Measurements from ENCODE around the gene TAAR5.
"Not testable (repeated sequence)": the region's sequence is repeated elsewhere in the genome, so short reads cannot be mapped to it uniquely, and the experiment has no call there.

Gene TAAR5, protein sequence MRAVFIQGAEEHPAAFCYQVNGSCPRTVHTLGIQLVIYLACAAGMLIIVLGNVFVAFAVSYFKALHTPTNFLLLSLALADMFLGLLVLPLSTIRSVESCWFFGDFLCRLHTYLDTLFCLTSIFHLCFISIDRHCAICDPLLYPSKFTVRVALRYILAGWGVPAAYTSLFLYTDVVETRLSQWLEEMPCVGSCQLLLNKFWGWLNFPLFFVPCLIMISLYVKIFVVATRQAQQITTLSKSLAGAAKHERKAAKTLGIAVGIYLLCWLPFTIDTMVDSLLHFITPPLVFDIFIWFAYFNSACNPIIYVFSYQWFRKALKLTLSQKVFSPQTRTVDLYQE

DNA sequence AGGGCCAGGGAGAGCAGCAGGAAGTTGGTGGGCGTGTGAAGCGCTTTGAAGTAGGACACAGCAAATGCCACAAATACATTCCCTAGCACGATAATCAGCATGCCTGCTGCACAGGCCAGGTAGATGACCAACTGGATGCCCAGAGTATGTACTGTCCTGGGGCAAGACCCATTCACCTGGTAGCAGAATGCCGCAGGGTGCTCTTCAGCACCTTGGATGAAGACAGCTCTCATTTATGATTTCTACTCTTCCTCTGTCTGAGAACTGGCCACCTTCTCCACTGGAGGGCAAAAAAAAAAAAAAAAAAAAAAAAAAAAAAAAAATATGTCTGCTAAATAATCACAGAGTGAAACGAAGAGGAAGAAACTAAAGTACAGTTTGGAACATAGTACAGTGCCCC, at the start of gene TAAR5:
Gene TAAR5 (minus strand): TSS at position 288 of the 400 bp plus-strand sequence. CDS start 55 bp downstream, at position 233.
- no peaks in the 10 kb centered on the region for H3K4me1 Mint-ChIP-seq
- H3K27ac Mint-ChIP-seq = no peak within 1 kb of the TSS
- H3K9me3 Mint-ChIP-seq = no peaks in the 10 kb centered on the region
- DNase-seq (ENCODE audit: low spot score in 2 of 2) (no peak), ATAC-seq (peak; percentile 32)
- no peaks in the 10 kb centered on the region for H3K36me3 Mint-ChIP-seq
- no peak within 1 kb of the TSS for H3K4me3 Mint-ChIP-seq

DNA sequence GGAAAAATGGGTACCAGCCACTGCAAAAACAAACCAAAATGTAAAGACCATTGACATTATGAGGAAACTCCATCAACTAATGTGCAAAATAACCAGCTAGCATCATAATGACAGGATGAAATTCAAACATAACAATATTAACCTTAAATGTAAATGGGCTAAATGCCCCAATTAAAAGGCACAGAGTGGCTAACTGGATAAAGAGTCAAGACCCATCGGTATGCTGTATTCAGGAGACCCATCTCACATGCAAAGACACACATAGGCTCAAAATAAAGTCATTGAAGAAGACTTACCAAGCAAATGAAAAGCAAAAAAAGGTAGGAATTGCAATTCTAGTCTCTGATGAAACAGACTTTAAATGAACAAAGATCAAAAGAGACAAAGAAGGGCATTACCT, 47.6 kb upstream of the TAAR5 start:
- H3K4me1 Mint-ChIP-seq; ATAC-seq; H3K36me3 Mint-ChIP-seq; H3K4me3 Mint-ChIP-seq; H3K27ac Mint-ChIP-seq; H3K9me3 Mint-ChIP-seq; DNase-seq (ENCODE audit: low spot score in 2 of 2): not testable (repeated sequence)

DNA sequence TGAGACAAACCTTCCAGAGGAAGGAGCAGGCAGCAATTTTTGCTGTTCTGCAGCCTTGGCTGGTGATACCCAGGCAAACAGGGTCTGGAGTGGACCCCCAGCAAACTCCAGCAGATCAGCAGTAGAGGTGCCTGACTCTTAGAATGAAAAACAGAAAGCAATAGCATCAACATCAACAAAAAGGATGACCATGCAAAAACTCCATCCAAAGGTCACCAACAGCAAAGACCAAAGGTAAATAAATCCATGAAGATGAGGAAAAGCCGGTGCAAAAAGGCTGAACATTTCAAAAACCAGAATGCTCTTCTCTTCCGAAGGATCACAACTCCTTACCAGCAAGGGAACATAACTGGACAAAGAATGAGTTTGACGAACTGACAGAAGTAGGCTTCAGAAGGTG, 46.4 kb upstream of the TAAR5 start:
- H3K4me3 Mint-ChIP-seq; H3K27ac Mint-ChIP-seq; ATAC-seq; DNase-seq (ENCODE audit: low spot score in 2 of 2); H3K4me1 Mint-ChIP-seq; H3K36me3 Mint-ChIP-seq; H3K9me3 Mint-ChIP-seq: not testable (repeated sequence)

DNA sequence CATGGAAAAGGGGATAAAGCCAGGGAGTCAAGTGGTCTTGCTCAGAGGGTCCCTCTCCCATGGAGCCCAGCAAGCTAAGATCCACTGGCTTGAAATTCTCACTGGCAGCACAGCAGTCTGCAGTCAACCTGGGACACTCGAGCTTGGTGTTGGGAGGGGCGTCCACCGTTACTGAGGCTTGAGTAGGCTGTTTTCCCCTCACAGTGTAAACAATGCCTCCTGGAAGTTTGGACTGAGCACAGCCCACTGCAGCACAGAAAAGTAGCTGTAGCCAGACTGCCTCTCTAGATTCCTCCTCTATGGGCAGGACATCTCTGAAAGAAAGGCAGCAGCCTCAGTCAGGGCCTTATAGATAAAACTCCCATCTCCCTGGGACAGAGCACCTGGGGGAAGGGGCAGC, 45.7 kb upstream of the TAAR5 start:
- not testable (repeated sequence) for H3K27ac Mint-ChIP-seq; ATAC-seq; H3K4me1 Mint-ChIP-seq; H3K4me3 Mint-ChIP-seq; H3K9me3 Mint-ChIP-seq; DNase-seq (ENCODE audit: low spot score in 2 of 2); H3K36me3 Mint-ChIP-seq

DNA sequence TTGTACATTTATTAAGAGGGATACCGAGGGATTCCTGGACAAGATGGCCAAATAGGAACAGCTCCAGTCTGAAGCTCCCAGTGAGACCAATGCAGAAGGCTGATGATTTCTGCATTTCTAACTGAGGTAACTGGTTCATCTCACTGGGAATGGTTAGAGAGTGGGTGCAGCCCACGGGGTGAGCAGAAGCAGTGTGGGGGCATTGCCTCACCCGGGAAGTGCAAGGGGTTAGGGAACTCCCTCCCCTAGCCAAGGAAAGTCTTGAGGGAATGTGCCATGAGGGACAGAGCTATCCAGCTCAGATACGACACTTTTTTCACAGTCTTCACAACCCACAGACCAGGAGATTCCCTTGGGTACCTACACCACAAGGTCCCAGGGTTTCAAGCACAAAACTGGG, 45.3 kb upstream of the TAAR5 start:
- no peak for ATAC-seq
- no peaks in the 10 kb centered on the region for H3K4me1 Mint-ChIP-seq
- H3K9me3 Mint-ChIP-seq = peaks cover 3% of the 10 kb centered on the region
- H3K4me3 Mint-ChIP-seq = no peak overlapping the region
- no peak for DNase-seq (ENCODE audit: low spot score in 2 of 2)
- H3K27ac Mint-ChIP-seq = no peak overlapping the region
- H3K36me3 Mint-ChIP-seq = no peaks in the 10 kb centered on the region

DNA sequence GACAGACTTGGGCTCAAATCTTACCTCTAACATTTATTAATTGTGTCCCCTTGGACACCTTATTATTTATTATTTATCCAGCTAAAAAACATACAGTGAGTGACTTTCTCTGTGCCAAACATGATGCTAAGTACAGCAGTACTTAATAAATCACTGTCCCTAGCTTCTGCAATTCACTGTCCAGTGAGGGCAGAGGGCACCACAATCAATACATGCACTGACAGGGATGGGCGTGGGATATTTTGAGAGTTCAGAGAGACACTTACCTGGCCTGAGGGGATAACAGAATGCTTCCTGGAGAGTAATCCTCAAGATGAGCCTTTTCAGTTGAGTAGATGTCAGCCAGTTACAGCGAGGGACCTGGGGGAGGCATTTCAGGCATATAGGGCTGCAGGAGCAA, 43.8 kb upstream of the TAAR5 start:
- Mint-ChIP-seq H3K4me3 (no peak overlapping the region), H3K27ac (no peak overlapping the region), H3K36me3 (no peaks in the 10 kb centered on the region), H3K4me1 (no peaks in the 10 kb centered on the region), H3K9me3 (peaks cover 3% of the 10 kb centered on the region)
- DNase-seq (ENCODE audit: low spot score in 2 of 2) = no peak
- no peak for ATAC-seq

DNA sequence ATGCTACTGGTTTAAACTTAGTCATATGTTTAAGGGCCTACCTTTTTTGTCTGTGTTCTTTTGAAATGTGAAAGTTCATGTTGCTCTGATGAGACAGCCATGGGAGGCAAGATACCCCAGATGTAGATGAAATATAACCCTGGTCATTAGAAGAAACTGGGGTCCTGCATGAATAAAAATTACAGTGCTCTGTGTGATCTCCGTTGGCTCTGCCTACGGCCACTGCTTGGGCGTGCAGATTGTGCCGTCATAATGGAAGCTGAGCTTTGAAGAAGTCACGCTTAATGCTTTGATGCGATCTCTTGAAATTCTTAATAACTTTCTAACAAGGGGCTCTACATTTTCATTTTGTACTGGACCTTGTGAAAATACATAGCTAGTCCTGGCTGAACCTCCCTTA, 34.6 kb upstream of the TAAR5 start, which contains the start of gene TAAR2:
Gene TAAR2 (minus strand): TSS at position 101 of the 400 bp plus-strand sequence. CDS start 0 bp downstream, at position 101.
- Mint-ChIP-seq H3K4me3 (no peak within 1 kb of the TSS), H3K9me3 (no peaks in the 10 kb centered on the region), H3K27ac (no peak within 1 kb of the TSS), H3K4me1 (no peaks in the 10 kb centered on the region), H3K36me3 (no peaks in the 10 kb centered on the region)
- DNase-seq (ENCODE audit: low spot score in 2 of 2) (no peak), ATAC-seq (no peak)

DNA sequence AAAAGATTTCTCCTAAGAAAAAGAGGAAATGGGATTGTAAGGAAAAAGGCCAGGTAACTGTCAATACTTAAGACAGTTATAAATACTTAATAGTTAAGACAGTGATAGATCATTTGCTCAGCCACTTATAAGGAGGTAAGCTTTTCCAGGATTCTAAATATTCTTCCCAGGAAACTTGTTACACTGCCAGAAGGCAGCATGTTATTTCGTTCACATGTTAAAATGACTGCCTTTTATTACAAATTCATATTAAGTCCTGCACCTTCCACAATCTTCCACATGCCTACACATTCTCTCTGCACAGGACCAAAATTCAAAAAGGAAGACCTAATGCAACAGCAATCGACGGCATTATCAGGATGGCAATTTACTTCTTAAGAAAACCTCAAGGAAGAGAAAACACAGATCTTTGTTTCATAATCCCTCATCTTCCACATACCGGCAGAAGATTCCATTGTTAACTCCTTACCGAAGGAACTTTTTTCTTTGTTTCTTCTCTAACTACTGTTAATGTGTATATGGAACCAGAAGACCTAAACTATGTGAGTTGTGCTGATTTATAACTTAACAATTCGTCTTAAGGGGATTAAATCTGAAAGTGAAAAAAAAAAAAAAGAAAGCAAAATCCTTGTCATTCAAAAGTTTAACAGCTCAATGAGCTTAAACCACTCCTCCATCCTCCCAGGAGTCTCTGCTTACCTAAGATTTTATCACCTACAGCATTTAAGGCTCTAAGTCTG, 33.7 kb upstream of the TAAR5 start:
- no peak for ATAC-seq
- H3K4me1 Mint-ChIP-seq = no peaks in the 10 kb centered on the region
- no peaks in the 10 kb centered on the region for H3K9me3 Mint-ChIP-seq

DNA sequence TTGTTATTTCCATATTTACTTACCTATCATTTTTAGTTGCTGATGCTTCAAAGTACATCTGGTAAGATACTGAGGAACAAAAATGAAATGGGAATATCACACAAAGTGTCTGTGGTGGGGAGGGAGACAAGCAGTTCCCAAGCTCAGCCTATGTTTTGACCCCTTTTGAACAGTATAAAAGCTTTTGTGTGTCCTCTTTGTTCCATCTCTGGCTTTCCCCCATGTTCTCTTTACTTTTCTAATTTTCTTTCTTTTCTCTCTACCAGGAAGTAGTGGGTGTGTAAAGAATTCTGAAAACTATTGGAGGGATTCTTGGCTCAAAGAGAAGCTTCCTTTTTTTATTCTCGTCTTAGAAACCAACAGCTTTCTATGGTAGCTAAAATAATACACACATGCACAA, 27.1 kb upstream of the TAAR5 start:
- Mint-ChIP-seq H3K9me3 (no peaks in the 10 kb centered on the region), H3K36me3 (no peaks in the 10 kb centered on the region), H3K4me1 (no peaks in the 10 kb centered on the region), H3K4me3 (no peak overlapping the region), H3K27ac (no peak overlapping the region)
- ATAC-seq (no peak), DNase-seq (ENCODE audit: low spot score in 2 of 2) (no peak)

More for the DNA sequence above, 33.7 kb upstream of the TAAR5 start:
- DNase-seq (ENCODE audit: low spot score in 2 of 2) = no peak
- Mint-ChIP-seq H3K27ac (no peak overlapping the region), H3K4me3 (no peak overlapping the region), H3K36me3 (no peaks in the 10 kb centered on the region)

DNA sequence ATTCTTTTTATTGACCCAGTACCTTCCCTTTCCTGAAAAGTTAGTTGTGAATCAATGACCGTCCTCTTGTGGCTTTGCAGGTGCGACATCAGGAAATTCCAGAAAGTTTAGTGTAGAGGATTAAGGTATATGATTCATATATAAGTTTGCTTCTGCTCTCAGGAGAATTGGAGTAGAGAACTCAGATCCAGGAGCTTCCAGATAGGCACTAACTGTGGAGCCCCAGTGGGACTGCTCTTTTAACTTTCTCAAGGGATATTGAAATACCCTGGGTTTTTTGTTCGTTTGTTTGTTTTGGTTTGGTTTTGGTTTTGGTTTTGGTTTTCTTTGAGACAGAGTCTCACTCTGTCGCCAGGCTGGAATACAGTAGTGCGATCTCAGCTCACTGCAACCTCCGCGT, 25.0 kb upstream of the TAAR5 start:
- Mint-ChIP-seq H3K4me3 (peak overlapping the region; percentile 54), H3K27ac (peak overlapping the region; percentile 76)

DNA sequence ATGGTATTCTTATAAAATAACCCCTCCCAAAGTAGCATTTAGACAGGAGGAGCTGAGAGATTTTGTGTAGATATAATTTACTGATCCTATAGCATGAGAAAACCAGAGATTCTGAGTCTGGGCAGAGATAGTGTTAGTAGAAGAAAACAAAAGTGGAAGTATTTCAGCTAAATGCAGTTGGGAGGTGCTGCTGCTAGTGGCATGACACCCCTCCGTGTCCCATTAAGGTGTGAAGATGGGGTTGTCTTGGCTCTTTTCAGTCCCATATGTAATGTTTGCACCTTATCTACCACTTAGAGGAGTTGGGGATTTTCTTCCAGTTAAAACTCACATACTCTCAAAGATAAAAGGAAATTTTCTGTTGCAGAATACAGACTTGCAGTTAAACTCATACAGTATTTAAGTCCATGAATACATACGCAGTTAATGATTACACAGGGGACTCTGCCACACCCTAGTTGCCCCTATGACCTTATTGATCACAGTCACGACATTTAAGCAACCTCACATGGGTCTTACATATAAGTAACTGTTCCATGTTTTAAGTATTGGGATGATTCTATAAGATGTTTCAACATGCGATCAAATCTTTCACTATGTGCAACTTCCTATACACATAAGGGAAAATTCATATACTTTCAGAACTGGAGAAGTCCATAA, 23.0 kb upstream of the TAAR5 start:
- H3K9me3 Mint-ChIP-seq = no peaks in the 10 kb centered on the region
- peak; percentile 45 for ATAC-seq

More for the DNA sequence above, 25.0 kb upstream of the TAAR5 start:
- H3K4me1 Mint-ChIP-seq = no peaks in the 10 kb centered on the region
- H3K36me3 Mint-ChIP-seq = no peaks in the 10 kb centered on the region
- no peaks in the 10 kb centered on the region for H3K9me3 Mint-ChIP-seq
- DNase-seq (ENCODE audit: low spot score in 2 of 2) (no peak), ATAC-seq (no peak)

DNA sequence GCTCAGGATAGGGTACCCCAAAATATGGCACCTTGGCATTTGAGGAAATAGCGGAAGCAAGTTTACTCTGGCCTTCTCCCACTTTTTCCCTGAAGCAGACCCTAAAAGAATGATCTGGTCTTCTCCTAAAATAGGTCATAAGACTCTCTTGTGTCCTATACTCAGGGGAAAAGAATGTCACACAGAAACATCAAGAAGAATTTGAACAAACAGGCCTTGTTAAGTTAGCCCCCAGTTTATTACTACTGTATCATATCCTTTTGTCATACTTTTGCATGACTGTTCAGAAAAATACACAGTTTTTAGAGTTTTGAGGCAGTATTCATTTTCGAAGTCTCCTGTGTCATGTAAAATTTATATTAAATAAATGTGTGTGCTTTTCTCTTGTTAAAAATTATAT, 22.1 kb upstream of the TAAR5 start:
- no peaks in the 10 kb centered on the region for H3K4me1 Mint-ChIP-seq
- H3K9me3 Mint-ChIP-seq = no peaks in the 10 kb centered on the region
- H3K4me3 Mint-ChIP-seq = no peak overlapping the region
- H3K27ac Mint-ChIP-seq = no peak overlapping the region
- ATAC-seq = no peak
- no peak for DNase-seq (ENCODE audit: low spot score in 2 of 2)
- no peaks in the 10 kb centered on the region for H3K36me3 Mint-ChIP-seq

More for the DNA sequence above, 23.0 kb upstream of the TAAR5 start:
- Mint-ChIP-seq H3K27ac (no peak overlapping the region), H3K4me3 (peak overlapping the region; percentile 8), H3K4me1 (no peaks in the 10 kb centered on the region), H3K36me3 (no peaks in the 10 kb centered on the region)
- no peak for DNase-seq (ENCODE audit: low spot score in 2 of 2)

DNA sequence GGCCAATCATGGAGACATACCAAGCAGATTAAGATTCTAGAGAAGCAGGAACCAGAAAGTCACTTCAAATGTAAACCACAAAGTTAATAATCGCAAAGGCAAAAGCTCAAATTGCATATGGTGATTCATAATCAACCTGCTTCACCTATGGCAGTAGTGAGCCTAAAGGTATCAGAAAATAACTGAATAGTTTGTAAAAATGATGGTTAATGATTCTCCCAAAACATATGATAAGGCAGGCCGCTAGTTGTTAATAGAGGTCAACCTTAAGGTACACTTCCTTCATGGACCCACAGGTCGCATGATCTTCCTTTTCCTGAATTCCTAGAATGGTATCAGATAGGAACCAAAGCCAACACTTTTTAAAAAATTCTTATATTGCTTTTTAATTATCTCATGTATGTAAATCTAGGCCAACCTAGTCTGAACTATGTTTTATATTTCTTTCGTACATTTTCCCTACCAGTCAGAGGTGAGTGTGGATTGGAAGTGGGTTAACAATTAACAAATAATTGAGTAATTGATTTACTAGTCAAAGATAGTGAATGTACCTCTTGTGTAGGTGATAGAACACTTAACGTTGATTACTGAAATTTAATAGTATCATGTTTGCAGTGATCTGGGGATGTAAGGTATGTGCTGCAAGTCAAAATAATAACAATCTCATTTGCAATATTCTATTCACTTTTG, 18.1 kb upstream of the TAAR5 start:
- Mint-ChIP-seq H3K9me3 (no peaks in the 10 kb centered on the region), H3K27ac (no peak overlapping the region), H3K4me3 (no peak overlapping the region), H3K36me3 (no peaks in the 10 kb centered on the region), H3K4me1 (no peaks in the 10 kb centered on the region)
- DNase-seq (ENCODE audit: low spot score in 2 of 2) (no peak), ATAC-seq (no peak)

DNA sequence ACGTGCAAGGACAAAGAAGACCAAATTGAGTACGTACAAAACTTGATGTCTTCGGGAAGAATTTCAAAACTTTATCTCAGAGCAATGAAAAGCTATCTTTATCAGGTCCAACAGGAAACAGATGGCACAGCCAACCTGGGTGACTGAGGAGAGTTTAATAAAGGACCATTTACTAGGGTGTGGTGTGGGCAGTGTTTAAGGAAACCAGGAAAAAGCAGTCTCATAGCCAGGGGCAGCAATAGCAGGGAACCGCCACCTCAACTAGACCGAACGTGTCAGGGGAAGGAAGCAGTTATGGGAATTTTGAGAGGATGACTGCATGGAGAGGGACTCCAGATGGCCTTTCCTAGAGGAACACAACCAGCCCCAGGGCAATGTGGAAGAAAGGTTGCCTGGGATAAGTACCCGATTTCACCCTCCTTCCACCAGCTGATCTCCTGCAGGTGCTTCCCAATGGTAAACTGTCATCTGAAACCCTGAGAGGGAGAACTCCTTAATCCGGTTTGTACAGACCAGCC, 15.2 kb upstream of the TAAR5 start:
- Mint-ChIP-seq H3K9me3 (no peaks in the 10 kb centered on the region), H3K36me3 (no peaks in the 10 kb centered on the region)
- no peak for DNase-seq (ENCODE audit: low spot score in 2 of 2)

DNA sequence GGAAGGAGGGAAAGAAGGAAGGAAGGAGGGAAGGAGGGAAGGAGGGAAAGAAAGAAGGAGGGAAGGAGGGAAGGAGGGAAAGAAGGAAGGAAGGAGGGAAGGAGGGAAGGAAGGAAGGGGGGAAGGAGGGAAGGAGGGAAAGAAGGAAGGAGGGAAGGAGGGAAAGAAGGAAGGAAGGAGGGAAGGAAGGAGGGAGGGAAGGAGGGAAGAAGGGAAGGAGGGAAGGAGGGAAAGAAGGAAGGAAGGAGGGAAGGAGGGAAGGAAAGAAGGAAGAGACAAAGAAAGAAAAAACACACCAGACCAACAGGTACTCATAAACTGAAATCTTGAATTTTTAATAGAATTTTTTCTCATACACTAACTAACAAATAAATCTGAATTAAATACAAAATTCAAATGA, 11.4 kb upstream of the TAAR5 start:
- not testable (repeated sequence) for DNase-seq (ENCODE audit: low spot score in 2 of 2); H3K4me3 Mint-ChIP-seq; H3K36me3 Mint-ChIP-seq; H3K4me1 Mint-ChIP-seq; H3K9me3 Mint-ChIP-seq; ATAC-seq; H3K27ac Mint-ChIP-seq

More for the DNA sequence above, 15.2 kb upstream of the TAAR5 start:
- H3K27ac Mint-ChIP-seq = no peak overlapping the region
- ATAC-seq = no peak
- H3K4me1 Mint-ChIP-seq = no peaks in the 10 kb centered on the region
- H3K4me3 Mint-ChIP-seq = no peak overlapping the region
